A673 (cell line): Measurements from ENCODE around the gene MAN1C1.

Source experiments
- CTCF ChIP-seq: fragments of 300-800, 200-600 bp; sonication (generic); conservative IDR thresholded peaks from 2 replicates; pipeline ENCODE4 v1.5.1; 2017; ENCODE audit warnings: low read depth, mild to moderate bottlenecking, antibody characterized with exemption, low read length, moderate library complexity, mixed read lengths
- EZH2 ChIP-seq: fragments of 200-600 bp; sonication (generic); IDR thresholded peaks from 2 replicates; pipeline ENCODE4 v1.6.1; 2017; ENCODE audit warnings: borderline replicate concordance, low read depth, mild to moderate bottlenecking, mixed read lengths, antibody characterized with exemption, low read length; ENCODE audit not compliant: poor library complexity, severe bottlenecking

- TF ChIP-seq CTCF (no peak), EZH2 (no peak)
These were observed 205.1 kb downstream of the MAN1C1 start for GRCh38 chr1:25821630-25822091.
